GM18502 (cell line): ENCODE results near the gene C6orf47.
"Not testable (repeated sequence)": the region's sequence is repeated elsewhere in the genome, so short reads cannot be mapped to it uniquely, and the experiment has no call there.

Experiments
- ATAC-seq: cut with Tn5 transposase; IDR thresholded peaks from one replicate; pipeline ENCODE4 v1.9.1; 2021; ENCODE audit warnings: mild to moderate bottlenecking; ENCODE audit not compliant: unreplicated experiment, poor library complexity

The C6orf47 gene, protein sequence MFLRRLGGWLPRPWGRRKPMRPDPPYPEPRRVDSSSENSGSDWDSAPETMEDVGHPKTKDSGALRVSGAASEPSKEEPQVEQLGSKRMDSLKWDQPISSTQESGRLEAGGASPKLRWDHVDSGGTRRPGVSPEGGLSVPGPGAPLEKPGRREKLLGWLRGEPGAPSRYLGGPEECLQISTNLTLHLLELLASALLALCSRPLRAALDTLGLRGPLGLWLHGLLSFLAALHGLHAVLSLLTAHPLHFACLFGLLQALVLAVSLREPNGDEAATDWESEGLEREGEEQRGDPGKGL

DNA sequence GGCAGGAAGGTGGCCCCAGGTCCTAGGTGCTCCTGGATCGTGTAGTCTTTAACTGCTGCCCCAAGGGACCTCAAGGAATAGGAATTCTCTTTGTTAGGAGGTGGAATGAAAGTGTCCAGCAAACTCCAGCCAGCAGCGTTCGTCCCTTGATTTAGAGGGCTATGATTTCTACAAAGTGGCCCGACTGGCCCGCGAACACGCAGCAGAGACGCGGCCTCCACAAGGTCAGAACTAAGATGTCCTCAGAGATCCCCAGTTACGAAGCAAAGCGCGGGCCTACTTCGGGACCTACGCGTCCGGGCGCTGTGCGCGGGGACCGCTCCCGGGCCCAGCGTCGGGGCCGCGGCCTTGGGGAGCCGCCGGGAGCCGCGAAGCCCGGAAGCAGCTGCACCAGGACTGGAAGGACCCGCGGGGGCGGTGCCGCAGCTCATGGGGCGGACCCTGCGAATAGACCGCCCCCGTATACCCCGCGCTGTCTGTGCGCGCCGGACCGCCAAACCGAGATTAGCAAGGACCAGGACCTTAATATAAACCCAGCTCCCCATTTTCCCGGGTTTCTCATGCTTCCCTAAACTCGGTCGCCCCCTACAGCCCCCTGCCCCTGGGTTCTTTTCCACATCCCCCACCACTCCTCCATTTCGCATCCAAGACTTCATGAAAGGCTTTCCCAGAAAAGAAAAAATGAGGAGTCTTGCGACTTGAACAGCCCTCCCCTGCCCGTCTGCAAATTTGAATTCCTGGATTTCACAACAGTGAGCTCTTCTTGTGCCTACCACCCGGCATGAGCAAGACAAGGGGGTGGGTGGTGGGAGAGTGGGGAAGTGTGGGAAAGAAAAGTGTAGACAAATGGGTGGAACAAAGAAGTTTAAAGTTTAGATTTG is at the start of gene C6orf47:
C6orf47 (minus strand) TSS at position 398 of the 881 bp plus-strand sequence. CDS start 831 bp downstream, outside the sequence.
- peak; percentile 51 for ATAC-seq

DNA sequence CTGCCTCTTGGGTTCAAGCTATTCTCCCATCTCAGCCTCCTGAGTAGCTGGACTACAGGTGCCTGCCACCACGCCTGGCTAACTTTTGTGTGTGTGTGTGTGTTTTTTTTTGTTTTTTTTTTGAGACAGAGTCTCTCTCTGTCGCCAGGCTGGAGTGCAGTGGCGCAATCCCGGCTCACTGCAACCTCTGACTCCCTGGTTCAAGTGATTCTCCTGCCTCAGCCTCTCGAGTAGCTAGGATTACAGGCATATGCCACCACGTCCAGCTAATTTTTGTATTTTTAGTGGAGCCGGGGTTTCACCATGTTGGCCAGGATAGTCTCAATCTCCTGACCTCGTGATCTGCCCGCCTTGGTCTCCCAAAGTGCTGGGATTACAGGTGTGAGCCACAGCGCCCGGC is 48.6 kb upstream of the C6orf47 start:
- ATAC-seq: not testable (repeated sequence)

DNA sequence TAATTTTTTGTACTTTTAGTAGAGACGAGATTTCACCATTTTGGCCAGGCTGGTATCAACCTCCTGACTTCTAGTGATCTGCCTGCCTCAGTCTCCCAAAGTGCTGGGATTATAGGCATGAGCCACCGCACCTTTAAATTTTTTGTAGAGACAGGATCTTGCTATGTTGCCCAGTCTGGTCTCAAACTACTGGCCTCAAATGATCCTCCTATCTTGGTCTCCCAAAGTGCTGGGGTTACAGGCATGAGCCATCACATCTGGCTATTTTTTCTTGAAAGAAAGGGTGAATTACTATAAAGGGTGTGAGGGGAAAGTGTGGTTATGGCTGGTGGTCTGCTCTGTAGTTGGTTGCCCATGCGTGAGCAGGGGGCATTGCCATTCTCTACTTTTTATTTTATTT is 47.6 kb upstream of the C6orf47 start:
- ATAC-seq: no peak

DNA sequence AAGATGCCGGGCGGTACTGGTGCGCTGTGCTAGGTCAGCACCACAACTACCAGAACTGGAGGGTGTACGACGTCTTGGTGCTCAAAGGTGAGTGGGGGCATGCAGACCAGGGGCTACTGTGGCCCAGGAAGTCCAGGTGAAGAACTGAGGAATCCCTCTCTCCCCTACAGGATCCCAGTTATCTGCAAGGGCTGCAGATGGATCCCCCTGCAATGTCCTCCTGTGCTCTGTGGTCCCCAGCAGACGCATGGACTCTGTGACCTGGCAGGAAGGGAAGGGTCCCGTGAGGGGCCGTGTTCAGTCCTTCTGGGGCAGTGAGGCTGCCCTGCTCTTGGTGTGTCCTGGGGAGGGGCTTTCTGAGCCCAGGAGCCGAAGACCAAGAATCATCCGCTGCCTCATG is 47.1 kb upstream of the C6orf47 start:
- no peak for ATAC-seq

DNA sequence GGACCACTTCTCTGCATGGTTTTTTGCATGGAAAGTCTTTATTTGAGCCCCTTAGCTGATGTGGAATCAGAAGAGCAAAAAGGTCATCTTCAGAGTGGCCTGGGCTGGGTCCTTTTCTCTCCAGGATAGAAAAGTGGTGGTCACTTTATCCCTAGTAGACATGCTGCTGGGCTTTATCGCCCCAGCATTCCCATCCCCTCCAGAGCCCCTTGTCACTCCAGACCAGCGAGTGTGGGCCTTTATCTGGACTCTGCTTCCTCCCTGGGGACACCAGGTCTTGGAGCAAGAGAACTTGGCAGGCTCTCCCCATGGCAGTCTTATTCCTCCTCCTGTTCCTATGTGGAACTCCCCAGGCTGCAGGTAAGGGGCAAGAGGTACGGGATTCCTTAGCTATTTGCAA is 46.0 kb upstream of the C6orf47 start, which contains the start of gene LY6G6F:
LY6G6F (plus strand) TSS at position 268 of the 400 bp plus-strand sequence; CDS start at position 309, 41 bp downstream.
- no peak for ATAC-seq

DNA sequence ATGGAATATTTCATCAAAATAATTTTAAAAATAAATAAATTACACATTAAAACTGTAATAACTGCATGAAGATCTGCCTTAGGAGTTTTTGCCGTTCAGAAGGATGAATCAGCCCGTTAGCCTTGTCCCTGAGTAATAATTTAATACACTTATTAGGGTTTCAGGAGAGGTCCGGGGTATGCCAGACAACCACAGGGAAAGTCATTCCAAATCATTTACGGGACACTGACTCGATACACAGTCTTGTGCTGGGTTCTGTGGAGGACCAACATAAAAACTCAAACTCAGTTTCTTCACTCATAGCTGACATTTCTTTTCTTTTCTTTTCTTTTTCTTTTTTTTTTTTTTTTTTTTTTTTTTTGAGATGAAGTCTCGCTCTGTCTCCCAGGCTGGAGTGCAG is 45.4 kb upstream of the C6orf47 start:
- ATAC-seq: no peak

DNA sequence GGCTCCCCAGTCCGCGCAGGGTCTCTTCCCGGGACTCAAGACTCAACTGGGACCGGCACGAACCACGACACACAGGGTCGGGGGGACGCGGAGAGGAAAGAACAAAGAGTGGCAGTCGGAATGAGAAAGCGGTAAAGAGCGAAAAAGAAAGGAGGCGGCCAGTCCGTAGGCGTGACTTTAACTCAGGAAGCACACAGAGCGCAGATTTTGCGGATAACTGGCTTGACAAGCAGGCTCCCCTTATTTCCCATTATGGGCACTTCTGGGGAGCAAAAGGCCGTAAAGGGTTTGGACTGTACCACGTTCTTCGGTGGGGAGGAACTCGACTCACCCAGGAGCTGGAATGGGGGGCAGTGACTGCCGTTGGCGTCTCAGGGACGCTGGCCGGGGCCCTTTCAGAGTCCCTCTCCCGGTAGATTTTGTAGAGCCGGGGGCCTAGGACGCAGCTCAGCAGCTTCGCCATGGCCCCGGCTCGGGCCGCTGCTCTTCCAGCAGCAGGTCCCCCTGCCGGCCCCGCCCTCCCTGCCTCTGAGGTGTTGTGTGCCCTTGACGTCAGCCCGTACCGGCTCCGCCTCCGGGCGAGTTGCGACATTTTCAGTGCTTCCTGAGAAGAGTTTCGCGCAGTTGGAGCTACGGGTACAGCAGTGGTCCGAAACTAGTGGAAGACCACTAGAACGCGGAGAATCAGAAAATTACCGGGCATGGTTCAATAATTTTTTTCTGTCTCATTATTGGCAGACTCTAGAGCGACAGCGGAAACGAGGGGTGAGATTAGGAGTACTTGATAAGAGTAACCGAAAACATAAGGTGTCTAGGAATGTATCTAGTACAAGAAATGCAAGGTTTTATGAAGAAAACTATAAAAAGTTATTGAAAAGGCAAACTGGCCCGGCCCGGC is 42.5 kb upstream of the C6orf47 start, which contains the start of gene ABHD16A:
ABHD16A (minus strand) TSS at position 506 of the 898 bp plus-strand sequence; CDS start at position 463, 43 bp downstream.
- ATAC-seq: peak; percentile 90

DNA sequence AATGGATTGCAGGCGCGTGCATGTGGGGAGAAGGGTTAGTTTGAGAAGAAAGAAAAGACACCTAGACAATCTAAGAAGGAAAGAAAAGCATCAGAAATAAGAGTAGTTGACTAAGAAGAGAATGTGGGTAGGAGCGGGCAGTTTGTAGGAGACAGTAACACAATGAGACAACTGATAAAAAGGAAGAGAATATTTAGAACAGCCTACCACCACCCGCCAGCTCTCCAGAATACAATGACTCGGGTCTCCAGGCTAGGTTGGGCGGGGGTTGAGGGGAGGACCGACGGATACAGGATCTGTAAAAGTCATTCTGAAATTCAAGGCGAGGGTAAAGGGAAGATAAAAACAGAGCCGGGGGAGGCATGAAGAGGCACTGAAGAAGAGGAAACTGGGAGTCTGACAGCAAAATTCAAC is 41.8 kb upstream of the C6orf47 start:
- ATAC-seq: no peak

DNA sequence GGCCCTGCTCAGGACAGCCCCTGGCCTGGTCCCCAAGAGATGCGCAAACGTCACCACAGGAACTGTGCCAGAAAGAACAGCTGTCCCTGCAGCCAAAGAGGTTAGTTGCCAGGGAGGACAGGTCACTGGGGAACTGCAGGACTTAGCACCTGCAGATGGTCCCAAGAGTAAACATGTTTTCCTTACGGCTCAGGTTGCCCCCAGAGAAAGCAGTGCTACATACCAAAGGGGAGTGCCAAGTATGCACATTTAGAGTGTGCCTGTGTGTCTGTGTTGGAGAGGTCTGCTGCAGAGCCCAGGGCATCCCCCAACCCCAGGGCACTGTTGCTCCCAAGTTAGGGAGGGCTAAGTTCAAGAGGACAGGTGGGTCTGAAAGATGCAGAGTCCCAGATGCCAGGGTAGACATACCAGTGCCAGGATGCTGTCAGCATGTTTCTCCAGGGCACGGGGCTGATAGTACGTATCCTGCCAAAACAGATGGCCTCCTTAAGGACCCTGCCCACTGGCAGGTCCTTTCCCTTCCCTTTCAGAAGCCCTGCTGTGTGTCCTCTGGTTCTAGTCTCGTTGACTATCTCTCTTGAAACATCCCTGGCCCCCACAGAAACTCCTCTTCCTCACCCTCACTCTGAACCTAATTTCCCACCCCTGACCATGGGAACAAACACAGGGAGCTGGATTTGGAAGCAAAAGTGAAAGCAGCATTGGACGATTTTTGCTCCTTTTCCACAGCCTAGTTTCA is 41.3 kb upstream of the C6orf47 start:
- no peak for ATAC-seq

DNA sequence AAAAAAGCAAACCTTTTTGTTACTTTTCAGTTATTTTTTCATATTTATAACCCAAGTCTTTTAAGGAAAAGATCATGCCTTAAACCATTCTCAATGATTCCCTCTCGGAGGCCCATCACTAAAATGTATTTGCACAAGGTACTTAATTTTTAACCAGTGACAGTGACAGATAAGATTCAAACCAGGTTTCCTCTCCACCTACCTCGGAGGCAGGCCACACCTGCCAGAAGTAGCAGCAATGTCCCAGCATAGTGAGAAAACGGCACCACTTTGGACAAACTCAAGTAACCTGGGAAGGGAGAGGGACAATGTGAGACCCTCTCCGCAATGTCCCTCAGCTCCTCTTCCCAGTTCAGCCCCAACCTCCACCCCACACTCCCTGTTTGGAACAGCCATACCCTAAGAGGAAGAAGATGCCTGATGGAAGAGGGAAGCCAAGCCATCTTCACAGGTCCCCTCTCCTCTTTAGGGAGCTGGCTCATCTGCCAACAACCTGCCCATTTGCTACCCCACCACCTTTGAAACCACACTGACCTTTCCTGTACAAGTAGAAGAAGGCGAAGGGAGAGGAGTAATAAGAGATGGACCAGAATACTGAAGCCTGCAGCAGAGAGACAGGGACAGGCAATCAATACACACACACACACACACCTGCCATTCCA is 40.3 kb upstream of the C6orf47 start:
- no peak for ATAC-seq

DNA sequence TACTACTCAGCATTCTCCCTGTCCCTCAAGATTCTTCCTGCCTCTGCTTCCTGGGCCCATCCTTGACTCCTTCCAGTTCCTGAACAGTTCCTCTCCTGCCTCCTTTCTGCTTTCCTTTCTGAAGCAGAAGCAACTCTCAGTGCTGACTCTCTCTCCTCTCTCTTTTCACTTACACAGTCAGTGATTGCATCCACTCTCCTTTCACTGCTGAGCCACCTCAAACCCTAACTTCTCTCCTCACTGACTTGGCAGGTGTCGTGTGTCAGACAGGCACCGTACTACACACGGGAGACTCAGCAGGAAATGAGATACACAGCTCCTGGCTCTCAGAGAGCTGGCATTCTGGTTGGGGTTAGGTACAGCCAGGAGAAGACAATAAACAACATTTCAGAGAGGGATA is 37.0 kb upstream of the C6orf47 start:
- ATAC-seq: no peak

DNA sequence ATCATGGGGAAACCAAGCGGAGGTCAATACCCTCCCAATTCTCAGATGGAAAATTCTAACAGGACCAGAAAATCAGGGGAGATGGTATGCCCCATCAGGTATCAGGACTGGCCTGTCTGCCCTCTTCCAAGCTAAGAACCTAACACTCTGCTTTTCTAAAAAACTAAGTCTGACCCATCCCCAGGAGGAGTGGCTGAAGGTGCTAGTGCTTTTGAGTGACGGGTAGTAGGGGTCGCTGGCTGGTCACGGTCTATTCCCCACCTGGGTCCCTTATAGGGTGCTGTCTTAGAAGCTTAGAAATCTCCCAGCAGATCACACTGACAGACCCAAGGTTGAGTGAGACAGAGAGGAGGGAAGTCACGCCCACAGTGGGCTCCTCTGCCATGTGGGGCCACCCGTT is 33.0 kb upstream of the C6orf47 start:
- no peak for ATAC-seq

DNA sequence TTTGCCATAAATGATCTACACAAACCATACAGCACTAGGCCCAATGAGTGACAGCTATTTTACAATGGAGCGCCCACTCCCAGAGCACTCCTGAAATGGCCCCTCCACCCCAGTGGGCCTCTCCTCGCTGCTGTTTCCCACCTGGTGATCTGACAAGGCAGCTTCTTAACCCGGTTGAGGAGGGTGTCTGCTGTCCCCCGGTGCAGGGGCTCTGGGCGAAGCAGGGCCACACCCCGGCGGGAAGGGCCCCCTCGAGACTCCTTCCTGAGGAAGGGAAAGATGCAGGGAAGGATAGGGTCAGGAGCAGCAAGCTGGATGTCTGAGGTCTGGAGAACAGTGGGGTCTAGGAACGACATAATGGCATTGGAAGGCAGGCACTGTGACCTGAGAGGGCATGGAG is 32.3 kb upstream of the C6orf47 start:
- ATAC-seq: no peak

DNA sequence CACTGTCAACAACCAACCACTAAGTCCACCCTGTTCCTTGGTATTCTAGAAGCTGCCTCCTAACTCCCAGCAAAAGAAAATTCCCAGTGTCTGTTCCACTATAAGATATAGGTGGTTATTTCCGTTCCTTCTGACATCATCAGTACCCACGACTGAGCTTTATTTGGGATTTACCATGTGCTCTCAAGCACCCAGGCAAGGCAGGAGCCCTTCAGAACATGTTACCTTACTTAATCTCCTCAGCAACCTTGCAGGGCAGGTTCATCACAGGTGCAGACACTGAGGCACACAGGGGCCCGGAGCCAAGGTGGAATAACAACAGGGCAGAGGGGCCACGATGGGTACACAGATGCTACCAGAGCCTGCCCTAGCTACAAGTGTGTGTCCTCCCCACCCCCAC is 31.8 kb upstream of the C6orf47 start:
- ATAC-seq: no peak

DNA sequence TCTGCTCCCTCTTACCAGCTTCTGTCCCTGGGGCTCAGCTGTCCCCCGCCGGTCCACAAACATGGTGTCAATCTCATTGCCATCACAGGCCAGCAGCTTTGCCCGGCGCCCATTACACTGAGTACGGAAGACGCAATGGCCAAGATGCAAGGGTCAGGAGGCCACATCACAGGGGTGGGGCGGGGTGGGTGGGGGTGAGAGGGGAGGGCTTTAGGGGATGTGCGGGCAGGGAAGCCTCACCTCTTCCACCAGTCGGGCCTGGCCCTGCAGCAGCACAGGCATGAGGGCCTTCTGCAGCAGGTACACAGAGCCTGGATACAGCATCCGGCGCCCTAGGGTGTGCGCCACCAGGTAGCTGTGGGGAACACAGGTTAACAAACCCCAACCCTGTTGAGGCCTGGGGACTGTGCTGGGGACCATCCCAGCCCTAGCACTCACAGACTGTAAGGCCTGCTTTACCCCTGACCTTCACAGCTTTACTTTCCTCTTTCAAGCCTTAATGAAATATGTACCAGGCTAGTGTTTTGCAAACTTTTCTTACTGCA is 31.1 kb upstream of the C6orf47 start:
- ATAC-seq: no peak

DNA sequence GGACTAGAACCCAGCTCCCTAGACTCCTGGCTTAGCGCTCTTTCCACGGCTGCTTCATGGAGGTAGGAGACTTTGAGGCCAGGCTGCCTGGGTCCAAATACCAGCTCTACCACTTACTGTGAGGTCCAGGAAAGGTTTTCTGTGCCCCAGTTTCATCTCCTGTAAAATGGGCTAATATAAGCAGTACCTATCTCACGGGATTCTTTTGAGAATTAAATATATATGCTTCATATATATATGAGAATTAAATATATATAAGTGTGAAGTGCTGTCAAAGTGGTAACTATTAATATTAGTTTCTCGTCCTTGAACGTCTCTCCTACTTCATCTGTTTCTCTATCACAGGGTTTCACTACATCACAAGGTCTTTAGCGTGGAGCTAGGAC is 30.5 kb upstream of the C6orf47 start:
- no peak for ATAC-seq

DNA sequence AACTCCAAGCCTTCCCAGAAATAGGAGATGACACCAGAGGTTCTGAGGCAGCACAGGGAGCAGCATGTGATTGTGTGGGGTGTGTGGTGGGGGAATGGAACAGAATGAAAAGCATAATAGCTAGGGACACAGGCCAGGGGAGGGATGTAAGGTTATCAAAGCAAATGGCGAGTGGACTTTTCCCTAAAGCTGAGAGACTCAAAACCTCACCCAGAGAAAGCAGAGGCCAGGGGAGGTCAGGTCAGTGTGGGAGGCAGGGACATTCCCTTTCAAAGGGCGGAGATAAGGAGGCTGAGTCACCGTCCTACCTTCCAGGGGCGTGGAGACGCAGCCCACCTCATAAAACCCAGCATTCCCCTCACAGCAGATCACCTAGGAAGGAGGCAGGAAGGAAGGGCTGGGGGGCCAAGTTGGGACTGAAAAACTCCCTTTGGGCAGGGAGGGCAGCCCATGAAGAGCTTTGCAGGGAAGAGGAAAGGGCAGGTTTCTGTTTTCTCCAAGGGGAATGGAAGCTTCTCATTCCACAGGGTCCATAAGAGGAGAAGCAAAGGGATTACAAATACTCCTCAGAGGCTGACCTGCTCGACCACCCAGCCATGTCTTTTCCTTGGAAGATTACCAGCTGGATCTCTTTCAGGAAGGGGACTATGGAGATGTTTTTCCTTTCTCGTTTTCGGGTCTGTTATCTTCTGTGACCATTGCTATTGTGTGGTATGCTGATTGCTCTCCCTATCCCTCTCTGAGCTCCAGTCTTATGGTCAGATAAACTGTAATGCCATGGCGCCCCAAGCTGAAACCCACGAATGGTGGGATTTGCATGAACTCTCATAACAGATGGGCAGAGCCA is 29.9 kb upstream of the C6orf47 start:
- ATAC-seq: no peak
